NT2/D1 (cell line): ENCODE data around the gene MAGI1.

Experiments used
- DNase-seq: peaks from one replicate; pipeline ENCODE4 v3.0.0-alpha.2; 2011; ENCODE audit warnings: low read depth, low spot score
- H3K27me3 ChIP-seq: 2 replicates; pipeline ENCODE4 v1.6.0; 2011; ENCODE audit warnings: mild to moderate bottlenecking; ENCODE audit not compliant: insufficient read length, insufficient read depth
- H3K36me3 ChIP-seq: 2 replicates; pipeline ENCODE4 v1.6.1; 2011; ENCODE audit warnings: mild to moderate bottlenecking, low read length, mixed read lengths; ENCODE audit not compliant: insufficient read depth, insufficient read length
- H3K4me1 ChIP-seq: 2 replicates; pipeline ENCODE4 v1.5.1; 2011; ENCODE audit not compliant: insufficient read depth, insufficient read length
- H3K4me3 ChIP-seq: 2 replicates; pipeline ENCODE4 v1.5.1; 2011; ENCODE audit warnings: low read depth; ENCODE audit not compliant: insufficient read length
- H3K9ac ChIP-seq: 2 replicates; pipeline ENCODE4 v1.6.0; 2011; ENCODE audit warnings: low read depth; ENCODE audit not compliant: insufficient read length
- H3K9me3 ChIP-seq: 2 replicates; pipeline ENCODE4 v1.5.1; 2011; ENCODE audit warnings: mild to moderate bottlenecking, low read length; ENCODE audit not compliant: insufficient read depth
- SUZ12 ChIP-seq: IDR thresholded peaks from 2 replicates; pipeline ENCODE4 v1.6.1; 2011; ENCODE audit not compliant: insufficient read length, insufficient read depth; ENCODE audit errors: extremely low read depth
- YY1 ChIP-seq: IDR thresholded peaks from 2 replicates; pipeline ENCODE4 v1.6.1; 2011; ENCODE audit not compliant: insufficient read length, insufficient read depth
- ZNF274 ChIP-seq: IDR thresholded peaks from 2 replicates; pipeline ENCODE4 v1.6.1; 2011; ENCODE audit warnings: mild to moderate bottlenecking, low read depth, low read length

Gene MAGI1

GRCh38 chr3:65577843-65578430 is 460.8 kb downstream of the MAGI1 start:
- TF ChIP-seq YY1 (no peak), SUZ12 (no peak), ZNF274 (no peak)
- no peak overlapping the region for H3K9ac ChIP-seq
- DNase-seq, result no peak
- H3K27me3 ChIP-seq, result no peaks in the 10 kb centered on the region
- no peaks in the 10 kb centered on the region for H3K9me3 ChIP-seq
- no peak overlapping the region for H3K4me3 ChIP-seq
- H3K4me1 ChIP-seq, result no peaks in the 10 kb centered on the region
- no peaks in the 10 kb centered on the region for H3K36me3 ChIP-seq

DNA sequence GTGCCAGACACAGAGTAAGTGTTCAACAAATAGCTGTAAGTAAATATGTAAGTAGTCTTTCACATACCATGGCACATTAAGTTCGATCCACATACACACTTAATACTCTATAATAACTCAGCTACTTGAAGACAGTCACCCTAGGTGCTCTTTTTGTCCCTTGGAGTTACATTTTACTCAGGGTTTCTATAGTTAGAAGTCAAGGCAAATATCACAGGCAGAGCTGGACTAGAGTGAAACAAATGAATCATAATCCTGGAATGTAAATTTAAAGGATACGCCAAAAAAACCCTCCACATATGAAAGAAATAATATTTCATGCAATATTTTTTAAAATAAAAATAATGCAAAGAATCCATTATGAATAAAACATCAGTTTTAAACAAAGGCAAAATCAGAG is 461.8 kb downstream of the MAGI1 start:
- Histone ChIP-seq H3K36me3 (no peaks in the 10 kb centered on the region), H3K9me3 (no peaks in the 10 kb centered on the region), H3K4me1 (no peaks in the 10 kb centered on the region), H3K4me3 (no peak overlapping the region), H3K9ac (no peak overlapping the region), H3K27me3 (no peaks in the 10 kb centered on the region)
- TF ChIP-seq ZNF274 (no peak), SUZ12 (no peak), YY1 (no peak)
- no peak for DNase-seq

DNA sequence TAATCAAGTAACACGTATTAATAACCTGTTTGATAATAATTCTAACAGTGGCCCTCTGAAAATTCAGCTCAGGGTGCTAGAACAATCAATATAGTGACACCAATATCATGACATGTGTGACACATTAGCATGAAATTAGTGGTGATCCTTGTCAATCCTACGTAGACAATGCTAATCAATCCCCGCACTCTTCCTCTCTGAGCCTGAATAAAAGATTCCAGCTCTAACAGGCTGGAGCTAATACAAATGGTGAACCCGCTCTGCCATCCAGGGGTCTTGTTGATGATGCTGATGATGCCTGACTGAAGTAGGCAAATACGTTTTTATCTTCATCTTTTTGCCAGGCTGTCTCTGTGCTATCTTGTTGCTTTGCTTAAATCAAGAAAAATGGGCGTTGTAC is 462.5 kb downstream of the MAGI1 start:
- H3K27me3 ChIP-seq, result no peaks in the 10 kb centered on the region
- no peak overlapping the region for H3K4me3 ChIP-seq
- no peak overlapping the region for H3K9ac ChIP-seq
- DNase-seq, result no peak
- H3K4me1 ChIP-seq, result no peaks in the 10 kb centered on the region
- TF ChIP-seq YY1, result no peak
- H3K36me3 ChIP-seq, result no peaks in the 10 kb centered on the region
- H3K9me3 ChIP-seq, result no peaks in the 10 kb centered on the region

DNA sequence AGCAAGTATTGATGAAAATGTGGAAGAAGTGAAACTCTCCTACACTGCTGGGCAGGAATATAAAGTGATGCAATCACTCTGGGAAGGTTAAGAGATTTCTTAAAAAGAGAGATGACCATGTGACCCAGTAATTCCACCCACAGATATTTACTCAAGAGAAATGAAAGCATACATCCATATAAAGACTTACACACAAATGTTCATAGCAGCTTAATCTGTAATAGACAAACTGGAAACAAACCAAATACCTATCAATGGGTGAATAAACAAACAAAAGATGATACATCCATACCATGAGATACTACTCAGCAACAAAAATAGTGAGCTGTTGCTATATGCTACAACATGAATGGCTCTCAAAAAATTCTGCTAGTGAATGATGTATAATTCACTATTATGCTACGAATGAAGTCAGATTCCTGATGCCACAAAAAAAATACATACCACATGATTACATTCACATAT is 463.3 kb downstream of the MAGI1 start:
- Histone ChIP-seq H3K4me3 (no peak overlapping the region), H3K27me3 (no peaks in the 10 kb centered on the region), H3K36me3 (no peaks in the 10 kb centered on the region), H3K9me3 (no peaks in the 10 kb centered on the region), H3K9ac (no peak overlapping the region), H3K4me1 (no peaks in the 10 kb centered on the region)
- TF ChIP-seq ZNF274, result no peak
- no peak for DNase-seq

DNA sequence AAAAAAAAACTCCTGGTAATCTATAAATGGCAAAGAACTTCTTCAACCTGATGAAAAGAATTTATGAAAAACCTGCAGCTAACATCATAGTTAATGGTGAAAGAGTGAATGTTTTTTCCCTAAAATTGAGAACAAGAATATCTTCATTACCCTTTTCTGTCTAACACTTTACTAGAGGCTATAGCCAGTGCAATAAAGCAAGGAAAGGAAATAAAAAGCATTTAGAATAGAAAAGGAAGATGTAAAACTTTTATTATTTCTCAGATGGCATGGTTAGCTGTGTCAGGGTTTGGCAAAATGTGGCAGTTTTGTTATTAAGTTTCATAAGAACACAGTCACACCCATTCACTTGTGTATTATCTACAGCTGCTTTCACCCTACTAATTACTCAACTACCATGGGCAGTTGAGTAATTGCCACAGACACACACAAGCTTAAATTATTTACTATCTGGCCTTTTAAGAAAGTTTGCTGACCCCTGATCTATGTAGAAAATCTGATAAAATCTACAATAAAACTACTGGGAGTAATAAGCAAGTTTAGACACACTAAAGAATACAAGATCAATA is 465.1 kb downstream of the MAGI1 start:
- DNase-seq, result no peak
- Histone ChIP-seq H3K27me3 (no peaks in the 10 kb centered on the region), H3K4me3 (no peak overlapping the region), H3K36me3 (no peaks in the 10 kb centered on the region), H3K9ac (no peak overlapping the region), H3K9me3 (no peaks in the 10 kb centered on the region), H3K4me1 (no peaks in the 10 kb centered on the region)
- TF ChIP-seq ZNF274, result no peak
- no peak for TF ChIP-seq SUZ12
- no peak for TF ChIP-seq YY1

DNA sequence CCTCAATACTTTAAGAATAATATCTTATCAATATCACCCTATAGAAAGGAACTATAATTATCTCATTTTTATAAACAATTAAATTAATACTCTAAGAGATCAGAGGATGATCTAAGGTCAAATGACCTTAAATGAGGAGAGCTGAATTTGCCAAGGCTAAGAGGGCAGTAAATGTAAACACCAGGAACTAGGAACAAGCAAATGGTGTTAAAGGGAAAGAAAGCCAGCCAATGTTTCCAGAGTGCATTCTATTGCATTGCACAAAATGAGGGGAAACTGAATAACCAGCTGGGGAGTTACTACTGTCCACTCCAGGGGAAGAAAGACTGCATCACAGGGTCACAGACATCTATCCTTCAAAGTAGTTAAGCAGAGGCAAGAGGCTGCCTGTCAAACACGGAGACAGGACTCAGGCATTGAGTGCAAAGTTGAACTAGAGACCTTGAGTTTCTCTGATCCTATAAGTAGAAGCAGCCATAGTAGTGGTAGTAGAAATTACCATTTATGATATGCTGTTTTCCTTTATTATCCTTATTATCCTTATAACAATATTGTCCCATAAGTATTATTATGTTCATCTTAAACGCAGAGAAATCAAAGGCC is 466.4 kb downstream of the MAGI1 start:
- H3K27me3 ChIP-seq, result no peaks in the 10 kb centered on the region
- DNase-seq, result no peak
- no peak overlapping the region for H3K4me3 ChIP-seq
- no peak overlapping the region for H3K9ac ChIP-seq
- no peaks in the 10 kb centered on the region for H3K4me1 ChIP-seq
- TF ChIP-seq ZNF274 (no peak), YY1 (no peak), SUZ12 (no peak)
- H3K9me3 ChIP-seq, result no peaks in the 10 kb centered on the region
- no peaks in the 10 kb centered on the region for H3K36me3 ChIP-seq

DNA sequence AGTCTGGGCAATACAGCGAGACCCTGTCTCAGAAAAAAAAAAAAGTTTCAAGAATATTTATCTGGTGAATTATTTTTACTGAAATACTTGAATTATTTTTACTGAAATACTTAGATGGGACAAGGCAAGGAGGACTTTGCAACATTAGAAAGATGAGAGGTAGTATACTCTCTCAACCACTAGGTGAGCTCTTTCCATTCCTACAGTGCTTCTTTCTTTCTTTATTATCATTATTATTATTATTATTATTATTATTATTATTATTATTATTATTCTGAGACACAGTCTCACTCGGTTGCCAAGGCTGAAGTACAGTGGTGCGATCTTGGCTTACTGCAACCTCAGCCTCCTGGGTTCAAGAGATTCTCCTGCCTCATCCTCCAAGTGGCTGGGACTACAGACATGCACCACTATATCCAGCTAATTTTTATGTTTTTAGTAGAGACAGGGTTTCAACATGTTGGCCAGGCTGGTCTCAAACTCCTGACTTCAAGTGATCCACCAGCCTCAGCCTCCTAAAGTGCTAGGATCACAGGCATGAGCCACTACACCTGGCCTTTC is 468.8 kb downstream of the MAGI1 start:
- no peak for DNase-seq
- no peaks in the 10 kb centered on the region for H3K36me3 ChIP-seq

DNA sequence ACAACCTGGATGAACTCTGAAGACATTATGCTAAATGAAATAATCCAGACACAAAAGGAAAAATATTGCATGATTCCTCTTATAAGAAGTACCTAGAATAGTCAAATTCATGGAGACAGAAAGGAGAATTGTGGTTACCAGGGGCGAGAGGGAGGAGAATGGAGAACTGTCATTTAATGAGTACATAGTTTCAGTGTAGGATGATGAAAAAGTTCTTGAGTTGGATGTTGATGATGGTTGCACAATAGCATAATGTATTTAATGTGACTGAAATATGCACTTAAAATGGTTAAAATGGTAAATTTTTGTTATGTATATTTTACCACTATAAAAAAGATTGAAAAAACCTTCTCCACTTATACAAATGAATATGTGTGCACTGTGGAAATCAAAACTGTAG is 469.6 kb downstream of the MAGI1 start:
- TF ChIP-seq YY1, result no peak
- no peak for TF ChIP-seq ZNF274
- TF ChIP-seq SUZ12, result no peak
- Histone ChIP-seq H3K9ac (no peak overlapping the region), H3K27me3 (no peaks in the 10 kb centered on the region), H3K36me3 (no peaks in the 10 kb centered on the region), H3K4me1 (no peaks in the 10 kb centered on the region), H3K9me3 (no peaks in the 10 kb centered on the region), H3K4me3 (no peak overlapping the region)
- no peak for DNase-seq

More for the DNA sequence above, 468.8 kb downstream of the MAGI1 start:
- no peak for TF ChIP-seq ZNF274
- H3K27me3 ChIP-seq, result no peaks in the 10 kb centered on the region
- no peaks in the 10 kb centered on the region for H3K4me1 ChIP-seq
- H3K9ac ChIP-seq, result no peak overlapping the region
- no peak overlapping the region for H3K4me3 ChIP-seq
- H3K9me3 ChIP-seq, result no peaks in the 10 kb centered on the region
